Measurements from ENCODE around the gene HSFY2. TPM values are rescaled to one million over a fixed set of nuclear protein-coding genes. Genes with fewer than 3 reads are reported as not detected.
"Not testable (repeated sequence)": the region's sequence is repeated elsewhere in the genome, so short reads cannot be mapped to it uniquely, and the experiment has no call there.

The HSFY2 gene, protein sequence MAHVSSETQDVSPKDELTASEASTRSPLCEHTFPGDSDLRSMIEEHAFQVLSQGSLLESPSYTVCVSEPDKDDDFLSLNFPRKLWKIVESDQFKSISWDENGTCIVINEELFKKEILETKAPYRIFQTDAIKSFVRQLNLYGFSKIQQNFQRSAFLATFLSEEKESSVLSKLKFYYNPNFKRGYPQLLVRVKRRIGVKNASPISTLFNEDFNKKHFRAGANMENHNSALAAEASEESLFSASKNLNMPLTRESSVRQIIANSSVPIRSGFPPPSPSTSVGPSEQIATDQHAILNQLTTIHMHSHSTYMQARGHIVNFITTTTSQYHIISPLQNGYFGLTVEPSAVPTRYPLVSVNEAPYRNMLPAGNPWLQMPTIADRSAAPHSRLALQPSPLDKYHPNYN
- polyA plus RNA-seq = under 1 TPM in 1 of 3 donors, not detected in 2; 0.22 TPM

DNA sequence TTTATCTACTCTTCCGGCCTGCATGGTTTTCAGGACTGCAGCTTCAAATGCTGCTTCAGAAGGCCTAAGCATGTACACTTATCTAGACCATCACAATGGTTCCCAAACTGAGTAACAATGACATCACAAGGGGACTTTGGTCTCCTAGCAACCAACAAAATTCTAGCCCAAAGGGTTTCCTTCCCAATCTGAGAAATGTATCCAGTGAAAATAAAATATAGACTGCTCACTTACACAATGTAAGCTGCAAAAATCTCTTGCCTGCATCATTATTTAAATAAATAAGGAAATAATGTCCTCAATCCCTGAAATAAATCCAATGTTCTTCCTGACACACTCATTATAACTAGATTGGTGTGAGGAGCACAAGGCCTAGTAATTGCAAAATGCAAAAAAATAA is at the start of gene HSFY2:
TSS of gene HSFY2 (minus strand) at position 101 of the 400 bp plus-strand sequence. CDS start 117 bp downstream, outside the sequence.
- not testable (repeated sequence) for H3K27ac ChIP-seq (ENCODE audit: low read depth, low read length)
- no CpG with 5 or more reads among the region's 1 CpG for WGBS, 3 donors

DNA sequence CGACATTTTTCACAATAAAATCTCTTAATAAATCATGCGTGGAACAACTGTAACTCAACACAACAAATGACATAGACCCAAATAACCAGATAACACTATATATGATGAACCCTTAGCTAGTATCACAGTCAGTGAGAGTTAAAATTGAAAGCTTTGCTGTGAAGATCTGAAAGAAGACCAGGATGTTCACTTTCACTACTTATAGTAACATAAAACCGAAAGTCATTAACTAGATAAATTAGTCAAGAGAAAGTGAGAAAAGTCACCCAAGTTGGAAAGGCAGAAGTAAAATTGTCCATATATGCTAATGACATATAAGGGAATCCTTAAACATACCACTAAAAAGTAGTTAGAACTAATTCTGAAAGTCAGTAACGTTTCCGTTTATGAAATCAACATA is 42.2 kb upstream of the HSFY2 start:
- not testable (repeated sequence) for H3K27ac ChIP-seq (ENCODE audit: low read depth, low read length)
- no CpG with 5 or more reads among the region's 5 CpGs for WGBS, 3 donors

DNA sequence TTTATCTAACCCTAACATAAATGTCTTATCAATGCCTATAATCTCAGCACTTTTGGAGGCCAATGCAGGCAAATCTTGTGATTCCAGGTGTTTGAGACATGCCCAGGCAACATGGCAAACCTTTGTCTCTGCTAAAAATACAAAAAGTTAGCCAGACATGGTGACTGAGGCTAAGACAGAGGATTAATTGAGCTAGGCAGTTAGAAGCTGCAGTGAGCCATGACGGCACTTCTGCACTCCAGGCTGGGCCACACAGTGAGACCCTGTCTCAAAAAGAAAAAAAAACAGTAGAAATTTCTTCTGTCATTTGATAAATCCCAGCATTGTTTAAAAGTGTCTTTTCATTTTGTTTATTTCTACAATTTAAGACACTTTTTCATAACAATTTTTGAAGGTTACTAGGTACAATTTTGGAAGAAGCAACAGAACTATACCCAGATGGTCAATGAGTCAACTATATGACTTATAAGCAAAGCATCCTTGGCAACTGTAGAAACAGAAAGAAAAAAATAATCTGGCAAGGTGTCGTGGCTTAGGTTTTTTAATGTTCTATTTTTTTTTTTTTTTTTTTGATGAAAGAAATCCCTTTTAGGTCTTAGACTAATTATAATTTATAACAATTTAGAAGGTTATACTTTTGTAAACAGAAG is 15.3 kb upstream of the HSFY2 start:
- not testable (repeated sequence) for H3K27ac ChIP-seq (ENCODE audit: low read depth, low read length)
- WGBS, 3 donors = no CpG with 5 or more reads among the region's 2 CpGs

DNA sequence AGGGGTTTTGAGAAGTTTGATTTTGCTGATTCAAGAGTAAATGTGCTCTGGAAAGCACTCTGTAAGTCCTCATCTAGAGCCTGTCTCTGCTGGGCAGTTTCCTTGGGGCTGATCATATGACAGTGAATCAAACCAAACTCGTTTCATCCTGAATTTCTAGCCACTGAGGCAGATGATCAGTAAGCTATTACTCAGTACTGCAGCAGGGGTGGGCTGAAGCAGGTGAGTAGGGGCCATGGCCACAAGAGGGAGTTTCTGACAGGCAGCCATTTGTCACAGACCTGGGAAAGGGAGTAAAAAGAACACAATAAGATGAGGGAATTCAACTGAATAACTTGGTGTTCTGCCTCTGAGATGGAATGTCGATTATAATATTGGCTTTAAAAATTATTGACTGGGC is 19.5 kb downstream of the HSFY2 start:
- not testable (repeated sequence) for H3K27ac ChIP-seq (ENCODE audit: low read depth, low read length)
- WGBS, 3 donors = no CpG with 5 or more reads among the region's 2 CpGs

DNA sequence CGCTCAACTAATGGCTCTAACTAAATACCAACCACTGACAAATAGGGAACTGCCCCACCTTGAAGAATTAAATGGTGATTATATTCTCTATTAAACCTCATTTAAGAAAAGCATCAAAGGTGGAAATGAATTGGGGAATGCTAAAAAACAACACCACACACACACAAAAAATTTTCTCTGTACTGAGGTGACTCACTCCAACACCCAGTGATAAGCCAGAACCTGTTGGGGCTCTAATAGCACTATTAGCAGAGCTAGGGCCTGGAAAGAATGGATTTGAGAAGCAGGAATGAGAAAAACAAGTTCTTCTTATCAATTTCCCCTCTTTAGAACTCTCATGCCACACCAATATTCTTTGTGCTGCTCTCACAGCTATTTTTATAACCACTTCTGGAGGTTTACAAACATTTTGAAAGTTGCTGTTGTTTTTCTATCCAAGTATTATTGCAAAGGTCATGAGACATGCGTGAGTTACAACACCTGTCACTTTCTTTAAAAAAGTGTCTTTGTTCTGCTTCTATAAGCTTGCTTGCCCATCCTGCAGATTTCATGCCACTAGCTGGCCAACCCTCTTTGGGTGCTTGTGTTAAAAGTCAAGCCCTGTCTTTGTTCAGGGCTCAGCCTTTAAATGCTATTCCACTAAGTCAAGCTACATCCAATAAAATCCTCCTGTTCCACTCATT is 20.3 kb downstream of the HSFY2 start:
- H3K27ac ChIP-seq (ENCODE audit: low read depth, low read length) = not testable (repeated sequence)
- WGBS, 3 donors = no CpG with 5 or more reads among the region's 2 CpGs

DNA sequence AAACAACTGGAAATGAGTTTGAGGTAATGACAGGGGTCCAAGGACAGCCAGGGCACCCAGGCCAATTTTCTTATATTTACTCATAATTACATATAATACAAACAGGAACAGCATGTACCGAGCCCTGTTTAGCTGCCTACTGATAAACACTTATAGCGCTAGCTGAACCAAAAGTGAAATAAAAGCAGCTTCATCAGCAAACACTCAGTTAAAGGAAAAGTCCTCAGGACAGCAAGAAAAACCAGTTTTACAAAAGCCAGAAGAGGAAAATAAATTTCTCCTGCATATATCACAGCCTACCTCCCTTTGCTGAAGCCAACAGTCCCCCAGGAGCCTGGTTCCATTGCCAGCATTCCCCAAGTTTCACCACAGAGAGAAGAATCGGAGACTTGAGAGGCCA is 49.8 kb downstream of the HSFY2 start:
- not testable (repeated sequence) for H3K27ac ChIP-seq (ENCODE audit: low read depth, low read length)
- WGBS, 3 donors = no CpG with 5 or more reads among the region's 3 CpGs

Other genes with a start within 250 kb of the HSFY2 start
- gene HSFY1, start 227.0 kb downstream of the HSFY2 start, polyA plus RNA-seq = not detected